Gastroesophageal sphincter (tissue), 3 donors: ENCODE results near the gene CDC42EP5.

Source experiments
- CTCF ChIP-seq, 4 experiments: fragments of 200-600 bp in 2 of 4; fragments of 450-650 bp in 2 of 4; sonication (generic) in 1 of 4; IDR thresholded peaks; one replicate each; pipeline ENCODE4 v1.5.1; 2017 to 2019; ENCODE audit warnings: antibody characterized with exemption in 4 of 4, mild to moderate bottlenecking in 2 of 4, moderate library complexity in 2 of 4
- POLR2A ChIP-seq, 2 donors: fragments of 450-650 bp; IDR thresholded peaks; one replicate each; pipeline ENCODE4 v1.6.1; 2017; ENCODE audit warnings: antibody characterized with exemption in 2 of 2, mild to moderate bottlenecking in 2 of 2, moderate library complexity in 1 of 2
- POLR2AphosphoS5 ChIP-seq: sonication (generic); formaldehyde crosslinking; IDR thresholded peaks from one replicate; pipeline ENCODE4 v1.6.1; 2017; ENCODE audit warnings: antibody characterized with exemption

- TF ChIP-seq CTCF (IDR thresholded peaks at IDR 0.05) (peak in 3 of 4 experiments; percentile 17 to 58 (median 38)), POLR2A (IDR thresholded peaks at IDR 0.05) (no peak), POLR2AphosphoS5 (no peak)
Measured at GRCh38 chr19:54478677-54479266, 5.7 kb upstream of the CDC42EP5 start.
